NOMO-1 (cell line): ENCODE measurements around the gene ACBD6.

Experiments used
- DNase-seq, 2 experiments: peaks; one replicate each; lab custom pipeline; 2025; ENCODE audit not compliant: unreplicated experiment in 2 of 2; lab: John Stamatoyannopoulos, UW

Gene ACBD6

GRCh38 chr1:180261030-180261429 is 241.3 kb downstream of the ACBD6 start:
- no peak for DNase-seq

- no peak for DNase-seq
Measured at GRCh38 chr1:180260541-180260940, 241.8 kb downstream of the ACBD6 start.

GRCh38 chr1:180259431-180260338 is 242.7 kb downstream of the ACBD6 start:
- no peak for DNase-seq

GRCh38 chr1:180258935-180259334 is 243.4 kb downstream of the ACBD6 start:
- DNase-seq: no peak

- no peak for DNase-seq
Measured at GRCh38 chr1:180258290-180258689, 244.1 kb downstream of the ACBD6 start.

GRCh38 chr1:180257486-180257885 is 244.9 kb downstream of the ACBD6 start:
- no peak for DNase-seq

- no peak for DNase-seq
Measured at GRCh38 chr1:180257028-180257386, 245.4 kb downstream of the ACBD6 start.

- no peak for DNase-seq
Measured at GRCh38 chr1:180256341-180257027, 245.9 kb downstream of the ACBD6 start.

- no peak for DNase-seq
Measured at GRCh38 chr1:180255536-180256340, 246.6 kb downstream of the ACBD6 start.

- no peak for DNase-seq
Measured at GRCh38 chr1:180254854-180255253, 247.5 kb downstream of the ACBD6 start.

- no peak for DNase-seq
Measured at GRCh38 chr1:180254496-180254819, 247.9 kb downstream of the ACBD6 start.

GRCh38 chr1:180253585-180254495 is 248.5 kb downstream of the ACBD6 start:
- no peak for DNase-seq

GRCh38 chr1:180252638-180253536 is 249.5 kb downstream of the ACBD6 start:
- DNase-seq: peak; percentile 76 to 79

GRCh38 chr1:180251526-180252305 is 250.7 kb downstream of the ACBD6 start:
- DNase-seq: no peak

GRCh38 chr1:180250883-180251509 is 251.4 kb downstream of the ACBD6 start:
- DNase-seq: no peak

GRCh38 chr1:180250499-180250770 is 251.9 kb downstream of the ACBD6 start:
- DNase-seq: no peak

GRCh38 chr1:180249725-180250498 is 252.5 kb downstream of the ACBD6 start:
- DNase-seq: no peak
